Activated CD8-positive, alpha-beta memory T cell treated with anti-CD3 and anti-CD28 coated beads for 36 hours (primary cell): Measurements from ENCODE around the gene CDH22. TPM values are rescaled to one million over a fixed set of nuclear protein-coding genes. Genes with fewer than 3 reads are reported as not detected.

Experiments used
- total RNA-seq, 2 experiments: library from RNA; stranded (reverse); gene quantifications; one replicate each; pipeline ENCODE4 v1.2.3, GENCODE V29; 2021

CDH22 gene
- total RNA-seq, 2 experiments from 2014 or later, result not detected

Other genes starting within 250 kb of the CDH22 start
- 10 to 100 TPM; 27.2 to 31.6 TPM for gene NCOA5, start 218.5 kb downstream of the CDH22 start, total RNA-seq
- 1 to 10 TPM; 3.0 to 3.3 TPM for gene CD40, start 190.2 kb downstream of the CDH22 start, total RNA-seq
- gene ELMO2, start 98.1 kb upstream of the CDH22 start, total RNA-seq, result 10 to 100 TPM; 56.4 to 56.5 TPM
- gene ZNF334, start 205.1 kb upstream of the CDH22 start, total RNA-seq, result 1 to 10 TPM; 2.3 to 2.6 TPM
- under 1 TPM in 1 of 2 experiments, not detected in 1; 0.11 TPM for gene OCSTAMP, start 242.2 kb upstream of the CDH22 start, total RNA-seq